Colonic mucosa (tissue), 4 donors: Measurements from ENCODE around the gene KCNK7. TPM values are rescaled to one million over a fixed set of nuclear protein-coding genes. Genes with fewer than 3 reads are reported as not detected.

Experiments used
- DNase-seq: peaks from one replicate; pipeline ENCODE4 v3.0.0-alpha.2; 2020
- H3K27ac ChIP-seq: fragments of 200-600 bp; one replicate; pipeline ENCODE4 v1.8.0; 2021
- H3K27me3 ChIP-seq: fragments of 200-600 bp; one replicate; pipeline ENCODE4 v1.8.0; 2021
- H3K36me3 ChIP-seq: fragments of 200-600 bp; one replicate; pipeline ENCODE4 v1.8.0; 2021
- H3K4me1 ChIP-seq: fragments of 200-600 bp; one replicate; pipeline ENCODE4 v1.8.0; 2021; ENCODE audit warnings: mild to moderate bottlenecking
- H3K4me3 ChIP-seq: fragments of 200-600 bp; one replicate; pipeline ENCODE4 v1.8.0; 2021
- H3K9ac ChIP-seq, 2 donors: one replicate each; pipeline ENCODE4 v1.7.0; 2013; ENCODE audit warnings: control low read depth in 2 of 2, low read depth in 2 of 2, low read length in 2 of 2
- H3K9me3 ChIP-seq: fragments of 200-600 bp; one replicate; pipeline ENCODE4 v1.8.0; 2021
- CTCF ChIP-seq: fragments of 200-600 bp; IDR thresholded peaks from one replicate; pipeline ENCODE4 v1.8.0; 2022; ENCODE audit warnings: antibody characterized with exemption, mild to moderate bottlenecking
- intact Hi-C: fragments of 100-400 bp; cut with DNase I; formaldehyde crosslinking; loops from one replicate; pipeline ENCODE4 v1.14.1; 2022
- total RNA-seq, 2 donors: library from RNA; stranded (reverse); fragmentation: NEBNext Ultra II Directional in 1 of 2; extraction: Animal tissue kit (Norgen Biotek cat#: 25700) in 1 of 2; gene quantifications; one replicate each; pipeline ENCODE4 v1.2.1, GENCODE V29; 2021
- donor health status: healthy.
- donor health status: DM: no; HTN: no; CAD: no.
- donor health status: DM: no; HTN: no; CAD: no.

Gene KCNK7
- total RNA-seq, 2 donors from 2014 or later = 0.40 to 0.69 TPM

- Histone ChIP-seq H3K36me3 (no peaks in the 10 kb centered on the region), H3K9ac (peak overlapping the region; percentile 23 to 37), H3K27me3 (no peaks in the 10 kb centered on the region), H3K27ac (peak overlapping the region; percentile 7), H3K4me1 (no peaks in the 10 kb centered on the region), H3K4me3 (no peak overlapping the region), H3K9me3 (no peaks in the 10 kb centered on the region)
- DNase-seq = peak; percentile 62
- intact Hi-C loops = no loop called here
- TF ChIP-seq CTCF = peak; percentile 46
These were observed 7.2 kb downstream of the KCNK7 start for GRCh38 chr11:65588199-65589054.

- intact Hi-C loops = no loop called here
- Histone ChIP-seq H3K4me3 (no peak overlapping the region), H3K9me3 (no peaks in the 10 kb centered on the region), H3K27me3 (no peaks in the 10 kb centered on the region), H3K9ac (peak overlapping the region in 1 of 2 donors; percentile 18), H3K27ac (no peak overlapping the region), H3K36me3 (peaks cover 5% of the 10 kb centered on the region), H3K4me1 (no peaks in the 10 kb centered on the region)
- TF ChIP-seq CTCF = no peak
- DNase-seq = no peak
These were observed 8.9 kb downstream of the KCNK7 start for GRCh38 chr11:65586676-65587075.

- no peak for TF ChIP-seq CTCF
- Histone ChIP-seq H3K36me3 (peaks cover 7% of the 10 kb centered on the region), H3K4me1 (no peaks in the 10 kb centered on the region), H3K9ac (peak overlapping the region in 1 of 2 donors; percentile 18), H3K27ac (no peak overlapping the region), H3K27me3 (no peaks in the 10 kb centered on the region), H3K4me3 (no peak overlapping the region), H3K9me3 (no peaks in the 10 kb centered on the region)
- no peak for DNase-seq
- intact Hi-C loops = no loop called here
These were observed 9.4 kb downstream of the KCNK7 start for GRCh38 chr11:65586247-65586630.

GRCh38 chr11:65585396-65586246, 10.0 kb downstream of the KCNK7 start:
- peaks cover 12% of the 10 kb centered on the region for H3K36me3 ChIP-seq
- H3K9me3 ChIP-seq = no peaks in the 10 kb centered on the region
- DNase-seq = no peak
- no peak overlapping the region for H3K4me3 ChIP-seq
- TF ChIP-seq CTCF = no peak
- no peak overlapping the region for H3K9ac ChIP-seq
- intact Hi-C loops = no loop called here
- no peak overlapping the region for H3K27ac ChIP-seq
- H3K27me3 ChIP-seq = no peaks in the 10 kb centered on the region
- H3K4me1 ChIP-seq = no peaks in the 10 kb centered on the region

GRCh38 chr11:65584723-65585171, 10.9 kb downstream of the KCNK7 start:
- TF ChIP-seq CTCF = no peak
- DNase-seq = no peak
- intact Hi-C loops = no loop called here
- Histone ChIP-seq H3K27me3 (no peaks in the 10 kb centered on the region), H3K4me3 (no peak overlapping the region), H3K27ac (no peak overlapping the region), H3K36me3 (peaks cover 19% of the 10 kb centered on the region), H3K4me1 (no peaks in the 10 kb centered on the region), H3K9me3 (no peaks in the 10 kb centered on the region), H3K9ac (no peak overlapping the region)
